Prostate gland (tissue), 2 donors: ENCODE results near the gene SLC35D1. TPM values are rescaled to one million over a fixed set of nuclear protein-coding genes. Genes with fewer than 3 reads are reported as not detected.

Experiments used
- DNase-seq: peaks from one replicate; pipeline ENCODE4 v3.0.0-alpha.2; 2019; ENCODE audit warnings: low spot score
- H3K27ac ChIP-seq, 2 donors: fragments of 200-600 bp; sonication (generic); 2 replicates each; pipeline ENCODE4 v1.5.1; 2017 to 2019
- H3K27me3 ChIP-seq: fragments of 200-600 bp; sonication (generic); replicated peaks from 2 replicates; pipeline ENCODE4 v1.5.1; 2019; ENCODE audit not compliant: insufficient read depth
- H3K36me3 ChIP-seq, 2 donors: fragments of 200-600 bp; sonication (generic); 1 replicate in 1 of 2; 2 replicates in 1 of 2; pipeline versions ENCODE4 v1.5.1 to v1.8.1; 2017 to 2019
- H3K4me1 ChIP-seq: fragments of 200-600 bp; sonication (generic); replicated peaks from 2 replicates; pipeline ENCODE4 v1.5.1; 2019
- H3K4me3 ChIP-seq, 2 donors: fragments of 200-600 bp; sonication (generic); 2 replicates each; pipeline ENCODE4 v1.5.1; 2017 to 2019
- H3K9me3 ChIP-seq: fragments of 200-600 bp; sonication (generic); 2 replicates; pipeline ENCODE4 v1.5.1; 2017
- POLR2A ChIP-seq: fragments of 450-650 bp; IDR thresholded peaks from one replicate; pipeline ENCODE4 v1.6.1; 2016; ENCODE audit warnings: antibody characterized with exemption, mild to moderate bottlenecking
- POLR2AphosphoS5 ChIP-seq: sonication (generic); formaldehyde crosslinking; IDR thresholded peaks from one replicate; pipeline ENCODE4 v1.6.1; 2017; ENCODE audit warnings: antibody characterized with exemption
- WGBS: methylation state at CpG from one replicate; pipeline ENCODE4 v1.1.5; 2018; 5-methylcytosine and 5-hydroxymethylcytosine counted together
- intact Hi-C: fragments of 100-400 bp; cut with DNase I; formaldehyde crosslinking; loops from one replicate; pipeline ENCODE4 v1.14.2; 2022
- total RNA-seq, 2 donors: library from RNA; depleted of rRNA; stranded (reverse); fragments of >200 nt; gene quantifications; one replicate each; pipeline ENCODE4 v1.1.0, GENCODE V29; 2016
- TF ChIP-seq, protein P1 (sequence below), 4 experiments: fragments of 200-600 bp in 2 of 4; fragments of 450-650 bp in 2 of 4; sonication (generic) in 2 of 4; IDR thresholded peaks; 1 replicate in 3 of 4; 2 replicates in 1 of 4; pipeline ENCODE4 v1.5.1; 2016 to 2019; ENCODE audit warnings: antibody characterized with exemption in 4 of 4, mild to moderate bottlenecking in 2 of 4, moderate library complexity in 2 of 4

Gene SLC35D1
- total RNA-seq, 2 donors from 2014 or later = 13.0 to 13.2 TPM

DNA sequence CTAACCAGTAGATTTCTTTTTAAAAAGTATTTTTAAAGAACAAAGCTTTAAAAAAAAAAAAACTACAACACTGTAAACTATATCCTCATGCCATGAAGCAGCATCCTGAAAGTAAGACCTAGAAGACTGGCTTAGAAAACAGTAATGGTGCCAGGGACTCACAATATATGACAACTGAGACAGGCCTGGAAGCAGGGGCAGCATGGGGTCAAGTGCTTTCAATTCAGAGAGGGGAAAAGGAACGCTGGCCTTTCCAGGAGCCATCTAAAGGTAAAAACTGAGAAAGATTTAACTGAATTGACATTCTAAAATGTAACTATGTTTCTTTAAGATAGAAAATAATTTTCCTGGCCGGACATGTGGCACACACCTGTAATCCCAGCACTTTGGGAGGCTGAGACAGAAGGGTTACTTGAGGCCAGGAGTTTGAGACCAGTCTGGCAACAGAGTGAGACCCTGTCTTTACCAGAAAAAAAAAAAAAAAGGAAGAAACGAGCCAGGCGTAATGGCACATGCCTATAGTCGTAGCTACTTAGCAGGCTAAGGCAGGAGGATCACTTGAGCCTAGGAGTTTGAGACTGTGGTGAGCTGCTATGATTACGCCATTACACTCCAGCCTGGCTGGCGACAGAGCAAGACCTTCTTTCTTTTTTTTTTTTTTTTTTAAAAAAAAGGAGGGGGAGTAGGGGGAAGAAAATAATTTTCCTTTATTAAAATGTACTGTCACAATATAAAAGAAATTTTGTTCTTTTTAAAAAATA is 54.1 kb downstream of the SLC35D1 start:
- no peak for DNase-seq
- Histone ChIP-seq H3K4me3 (no peak overlapping the region), H3K9me3 (no peaks in the 10 kb centered on the region), H3K27me3 (no peaks in the 10 kb centered on the region), H3K27ac (no peak overlapping the region), H3K36me3 (no peaks in the 10 kb centered on the region), H3K4me1 (no peaks in the 10 kb centered on the region)
- TF ChIP-seq POLR2AphosphoS5 (no peak), POLR2A (no peak)
- TF ChIP-seq, protein P1, sequence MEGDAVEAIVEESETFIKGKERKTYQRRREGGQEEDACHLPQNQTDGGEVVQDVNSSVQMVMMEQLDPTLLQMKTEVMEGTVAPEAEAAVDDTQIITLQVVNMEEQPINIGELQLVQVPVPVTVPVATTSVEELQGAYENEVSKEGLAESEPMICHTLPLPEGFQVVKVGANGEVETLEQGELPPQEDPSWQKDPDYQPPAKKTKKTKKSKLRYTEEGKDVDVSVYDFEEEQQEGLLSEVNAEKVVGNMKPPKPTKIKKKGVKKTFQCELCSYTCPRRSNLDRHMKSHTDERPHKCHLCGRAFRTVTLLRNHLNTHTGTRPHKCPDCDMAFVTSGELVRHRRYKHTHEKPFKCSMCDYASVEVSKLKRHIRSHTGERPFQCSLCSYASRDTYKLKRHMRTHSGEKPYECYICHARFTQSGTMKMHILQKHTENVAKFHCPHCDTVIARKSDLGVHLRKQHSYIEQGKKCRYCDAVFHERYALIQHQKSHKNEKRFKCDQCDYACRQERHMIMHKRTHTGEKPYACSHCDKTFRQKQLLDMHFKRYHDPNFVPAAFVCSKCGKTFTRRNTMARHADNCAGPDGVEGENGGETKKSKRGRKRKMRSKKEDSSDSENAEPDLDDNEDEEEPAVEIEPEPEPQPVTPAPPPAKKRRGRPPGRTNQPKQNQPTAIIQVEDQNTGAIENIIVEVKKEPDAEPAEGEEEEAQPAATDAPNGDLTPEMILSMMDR (IDR thresholded peaks at IDR 0.05) = no peak
- intact Hi-C loops = loop anchor here (5.0 kb wide), 2 partner anchors 147 to 233 kb away; no protein-coding TSS in a partner anchor
- WGBS = 74% methylated on average over 7 of the region's 7 CpGs

DNA sequence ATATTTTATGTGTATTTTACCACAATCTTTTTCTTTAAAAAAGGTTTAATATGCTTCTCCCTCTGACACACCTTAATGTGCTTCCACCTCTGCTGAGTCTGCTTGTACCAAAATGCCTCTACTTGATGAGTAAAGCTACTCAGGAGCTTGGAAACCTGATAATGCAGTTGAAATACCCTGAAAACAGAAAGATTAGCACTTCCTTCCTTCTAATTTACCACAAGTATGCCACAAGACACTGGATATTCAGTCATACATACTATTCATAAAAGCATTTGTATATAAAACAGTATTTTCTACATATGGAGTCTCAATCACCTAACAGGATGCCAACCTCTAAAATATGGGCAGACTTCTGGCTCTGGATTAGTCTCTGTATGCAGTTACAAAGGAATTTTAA is 55.0 kb downstream of the SLC35D1 start:
- Histone ChIP-seq H3K4me3 (no peak overlapping the region), H3K9me3 (no peaks in the 10 kb centered on the region), H3K27me3 (no peaks in the 10 kb centered on the region), H3K36me3 (no peaks in the 10 kb centered on the region), H3K4me1 (no peaks in the 10 kb centered on the region), H3K27ac (no peak overlapping the region)
- no peak for DNase-seq
- TF ChIP-seq POLR2A = no peak
- TF ChIP-seq POLR2AphosphoS5 = no peak
- TF ChIP-seq, protein P1 (IDR thresholded peaks at IDR 0.05) = no peak
- intact Hi-C loops = loop anchor here (5.0 kb wide), 2 partner anchors 148 to 232 kb away; no protein-coding TSS in a partner anchor

- intact Hi-C loops = loop anchor here (5.0 kb wide), 2 partner anchors 151 to 229 kb away; no protein-coding TSS in a partner anchor
- H3K4me3 ChIP-seq = no peak overlapping the region
- WGBS = 73% methylated on average over 7 of the region's 7 CpGs
- no peaks in the 10 kb centered on the region for H3K4me1 ChIP-seq
- no peaks in the 10 kb centered on the region for H3K27me3 ChIP-seq
- no peaks in the 10 kb centered on the region for H3K9me3 ChIP-seq
- TF ChIP-seq, protein P1 (IDR thresholded peaks at IDR 0.05) = peak; percentile 32 to 74 (median 67)
- TF ChIP-seq POLR2A (no peak), POLR2AphosphoS5 (peak; percentile 6)
- H3K27ac ChIP-seq = no peak overlapping the region
- no peaks in the 10 kb centered on the region for H3K36me3 ChIP-seq
- peak; percentile 53 for DNase-seq
These were observed 57.8 kb downstream of the SLC35D1 start for GRCh38 chr1:66996018-66996682.

DNA sequence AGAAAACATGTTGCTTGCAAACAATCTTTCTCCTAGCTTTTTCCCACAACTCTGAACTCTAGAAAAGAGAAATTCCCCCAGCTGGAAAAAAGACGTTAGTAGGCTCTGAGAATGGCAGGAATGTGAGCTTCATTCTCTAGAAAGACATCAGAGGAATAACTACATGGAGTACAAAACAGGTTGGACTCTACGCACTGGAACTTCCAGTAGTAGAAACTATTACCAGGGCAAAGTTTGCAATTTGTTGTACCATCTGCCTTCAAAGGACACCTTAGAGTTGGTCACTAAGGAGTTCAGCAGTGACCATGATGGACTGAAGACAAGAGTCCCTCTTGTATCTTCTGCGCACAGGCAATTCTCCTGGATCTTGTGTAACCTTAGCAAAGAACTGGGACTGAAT is 60.9 kb downstream of the SLC35D1 start:
- H3K9me3 ChIP-seq = no peaks in the 10 kb centered on the region
- no peaks in the 10 kb centered on the region for H3K27me3 ChIP-seq
- no peaks in the 10 kb centered on the region for H3K4me1 ChIP-seq
- intact Hi-C loops = no loop called here
- 92% methylated on average over 3 of the region's 3 CpGs for WGBS
- H3K36me3 ChIP-seq = no peaks in the 10 kb centered on the region
- H3K4me3 ChIP-seq = no peak overlapping the region
- TF ChIP-seq, protein P1 (IDR thresholded peaks at IDR 0.05) = no peak
- TF ChIP-seq POLR2AphosphoS5 (no peak), POLR2A (no peak)
- no peak overlapping the region for H3K27ac ChIP-seq
- no peak for DNase-seq
